DOHH2 (cell line): ENCODE measurements around the gene ANKS1B.

ENCODE experiments used
- EZH2phosphoT487 ChIP-seq: fragments of 200-600 bp; sonication (generic); IDR thresholded peaks from 2 replicates; pipeline ENCODE4 v1.6.1; 2017; ENCODE audit warnings: borderline replicate concordance, mild to moderate bottlenecking, antibody characterized with exemption, low read length, moderate library complexity, mixed read lengths
- TF ChIP-seq, protein P1 (sequence below): fragments of 200-600 bp; sonication (generic); IDR thresholded peaks from one replicate; pipeline ENCODE4 v1.5.1; 2014; ENCODE audit warnings: antibody characterized with exemption, mild to moderate bottlenecking, low read depth, low read length; ENCODE audit not compliant: poor library complexity, severe bottlenecking

DNA sequence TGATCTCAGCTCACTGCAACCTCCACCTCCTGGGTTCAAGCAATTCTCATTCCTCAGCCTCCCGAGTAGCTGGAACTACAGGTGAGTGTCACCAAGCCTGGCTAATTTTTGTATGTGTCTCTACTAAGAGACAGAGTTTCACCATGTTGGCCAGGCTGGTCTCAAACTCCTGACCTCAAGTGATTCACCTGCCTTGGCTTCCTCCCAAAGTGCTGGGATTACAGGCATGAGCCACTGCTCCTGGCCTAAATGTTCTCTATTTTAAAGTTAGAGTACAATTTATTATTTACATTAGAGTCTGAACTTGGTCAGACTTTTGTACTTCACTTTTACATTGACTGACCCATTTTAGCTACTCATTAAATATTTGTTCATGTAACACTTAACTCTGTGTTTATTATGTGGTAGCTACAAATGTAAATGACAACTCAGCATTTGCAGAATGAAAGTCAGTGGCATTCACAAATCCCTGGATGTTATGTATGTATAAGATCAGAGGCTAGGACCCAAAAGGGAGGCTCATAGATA, 930.1 kb downstream of the ANKS1B start:
- TF ChIP-seq EZH2phosphoT487: no peak
- TF ChIP-seq, protein P1, sequence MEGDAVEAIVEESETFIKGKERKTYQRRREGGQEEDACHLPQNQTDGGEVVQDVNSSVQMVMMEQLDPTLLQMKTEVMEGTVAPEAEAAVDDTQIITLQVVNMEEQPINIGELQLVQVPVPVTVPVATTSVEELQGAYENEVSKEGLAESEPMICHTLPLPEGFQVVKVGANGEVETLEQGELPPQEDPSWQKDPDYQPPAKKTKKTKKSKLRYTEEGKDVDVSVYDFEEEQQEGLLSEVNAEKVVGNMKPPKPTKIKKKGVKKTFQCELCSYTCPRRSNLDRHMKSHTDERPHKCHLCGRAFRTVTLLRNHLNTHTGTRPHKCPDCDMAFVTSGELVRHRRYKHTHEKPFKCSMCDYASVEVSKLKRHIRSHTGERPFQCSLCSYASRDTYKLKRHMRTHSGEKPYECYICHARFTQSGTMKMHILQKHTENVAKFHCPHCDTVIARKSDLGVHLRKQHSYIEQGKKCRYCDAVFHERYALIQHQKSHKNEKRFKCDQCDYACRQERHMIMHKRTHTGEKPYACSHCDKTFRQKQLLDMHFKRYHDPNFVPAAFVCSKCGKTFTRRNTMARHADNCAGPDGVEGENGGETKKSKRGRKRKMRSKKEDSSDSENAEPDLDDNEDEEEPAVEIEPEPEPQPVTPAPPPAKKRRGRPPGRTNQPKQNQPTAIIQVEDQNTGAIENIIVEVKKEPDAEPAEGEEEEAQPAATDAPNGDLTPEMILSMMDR: no peak
